NCI-H2196 treated with DMSO at 0.1 percent for 48 hours (cell line): ENCODE results near the gene WEE2.
A peak's percentile ranks its signal among the peaks of the same experiment; 100 is the strongest.
"Not testable (repeated sequence)": the region's sequence is repeated elsewhere in the genome, so short reads cannot be mapped to it uniquely, and the experiment has no call there.

ENCODE experiments used
- DNase-seq: peaks from one replicate; lab custom pipeline; 2025; ENCODE audit not compliant: unreplicated experiment; lab: John Stamatoyannopoulos, UW

WEE2 gene

DNA sequence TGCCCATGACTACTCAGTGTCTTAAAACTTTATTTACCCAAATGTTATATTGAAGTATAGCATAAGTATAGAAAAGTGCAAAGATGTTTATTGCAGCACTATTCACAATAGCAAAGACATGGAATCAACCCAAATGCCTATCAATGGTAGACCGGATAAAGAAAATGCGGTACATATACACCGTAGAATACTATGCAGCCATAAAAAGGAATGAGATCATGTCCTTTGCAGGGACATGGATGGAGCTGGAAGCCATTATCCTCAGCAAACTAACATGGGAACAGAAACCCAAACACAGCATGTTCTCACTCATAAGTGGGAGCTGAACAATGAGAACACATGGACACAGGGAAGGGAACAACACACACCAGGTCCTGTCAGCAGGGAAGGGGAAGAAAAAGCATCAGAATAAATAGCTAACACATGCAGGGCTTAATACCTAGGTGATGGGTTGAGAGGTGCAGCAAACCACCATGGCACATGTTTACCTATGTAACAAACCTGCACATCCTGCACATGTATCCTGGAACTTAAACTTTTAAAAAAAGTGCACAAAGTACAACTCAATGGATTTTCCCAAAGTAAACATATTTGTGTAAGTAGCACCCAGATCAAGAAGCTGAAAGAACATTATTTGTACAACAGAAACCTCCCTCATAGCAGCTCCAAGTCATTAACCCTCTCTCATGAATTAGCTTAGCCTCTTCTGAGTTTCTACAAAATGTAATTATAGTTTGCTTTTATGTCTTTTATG lies 18.9 kb upstream of the WEE2 start:
- not testable (repeated sequence) for DNase-seq

DNA sequence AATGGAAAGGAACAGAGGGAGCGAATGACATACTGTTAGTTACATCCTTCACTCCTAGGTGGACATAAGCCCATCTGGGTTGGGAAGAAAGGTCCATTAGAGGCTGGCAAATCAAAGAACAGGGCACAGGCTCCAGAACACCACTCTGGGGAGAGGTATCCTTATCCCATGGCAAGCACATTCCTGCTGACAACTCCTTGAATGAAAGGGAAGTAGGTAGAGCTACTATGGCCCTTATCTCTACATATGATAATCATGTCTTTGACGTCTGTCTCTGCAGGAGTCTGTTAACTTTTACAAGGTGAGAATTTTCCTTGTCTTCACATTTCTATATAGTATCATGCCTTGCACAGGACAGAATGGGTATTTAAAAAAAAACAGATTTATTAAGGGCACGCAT lies 16.6 kb upstream of the WEE2 start:
- no peak for DNase-seq

DNA sequence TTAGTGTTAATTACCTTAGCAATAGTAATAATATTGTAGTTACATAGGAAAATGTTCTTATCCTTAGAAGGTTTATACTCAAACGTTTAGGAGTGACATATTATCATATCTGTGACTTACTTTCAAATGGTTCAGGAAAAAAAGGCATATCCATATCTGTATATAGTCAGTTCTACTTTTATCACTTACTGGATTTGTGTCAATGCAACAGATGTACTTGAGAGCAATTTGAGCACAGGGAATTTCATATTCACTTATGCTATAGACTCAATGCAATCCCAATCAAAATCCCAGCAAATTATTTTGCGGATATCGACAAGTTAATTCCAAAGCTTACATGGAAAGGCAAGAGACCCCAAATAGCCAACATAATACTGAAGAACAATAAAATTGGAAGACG lies 16.2 kb upstream of the WEE2 start:
- DNase-seq = no peak

DNA sequence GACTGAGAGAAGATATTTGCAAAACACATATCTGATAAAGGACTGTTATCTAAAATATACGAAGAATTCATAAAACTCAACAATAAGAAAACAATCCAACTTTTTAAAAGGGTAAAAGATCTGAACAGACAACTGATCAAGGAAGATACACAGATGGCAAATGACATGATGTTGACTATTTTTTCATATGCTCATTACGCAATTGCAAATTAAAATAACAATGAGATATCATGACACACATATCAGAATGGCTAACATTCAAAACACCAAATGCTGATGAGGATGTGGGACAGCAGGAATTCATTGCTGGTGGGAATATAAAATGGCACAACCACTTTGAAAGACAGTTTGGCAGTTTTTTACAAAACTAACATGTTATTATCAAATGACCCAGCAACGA lies 15.1 kb upstream of the WEE2 start:
- no peak for DNase-seq

DNA sequence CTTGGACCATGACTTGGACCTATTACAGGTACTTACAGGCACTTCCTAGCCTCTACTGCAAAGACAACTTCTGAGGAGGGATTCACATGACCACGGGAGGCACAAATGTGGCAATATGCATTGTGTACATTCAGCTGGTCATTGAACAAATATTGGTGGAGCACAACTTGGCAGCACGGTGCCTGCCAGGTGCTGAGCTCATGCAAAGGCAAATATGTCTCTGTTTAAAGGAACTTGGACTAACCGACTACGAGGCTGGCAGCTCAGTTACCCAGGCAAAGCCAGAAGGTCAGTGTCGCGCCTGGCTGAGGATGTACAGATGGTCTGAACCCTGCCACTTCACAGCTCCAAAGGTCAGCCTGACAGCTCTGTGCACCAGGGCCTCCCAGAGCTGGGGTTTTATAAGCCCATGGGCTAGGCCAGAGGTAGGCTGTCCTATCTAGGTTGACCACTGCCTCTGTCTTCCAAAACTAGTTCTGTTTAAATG lies 12.3 kb upstream of the WEE2 start:
- peak; percentile 31 for DNase-seq

DNA sequence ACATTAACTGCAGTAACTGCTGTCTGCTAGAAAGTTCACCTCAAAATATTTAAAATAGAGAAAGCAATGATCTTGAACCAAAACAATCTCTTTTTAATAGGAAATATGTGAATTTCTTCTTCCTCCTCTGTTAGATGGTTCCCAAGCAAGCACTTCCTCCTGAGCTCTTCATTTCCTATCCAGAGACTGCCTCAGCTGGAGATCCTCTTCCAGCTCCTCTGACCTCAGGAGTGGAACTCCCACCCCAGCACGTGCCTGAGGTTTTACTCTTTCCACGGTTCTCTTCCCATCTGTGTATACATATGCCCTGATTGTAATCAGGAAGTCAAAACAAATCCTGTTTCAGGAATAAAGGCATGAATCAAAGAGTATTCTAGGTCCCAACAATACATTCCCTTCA lies 11.8 kb upstream of the WEE2 start:
- no peak for DNase-seq

DNA sequence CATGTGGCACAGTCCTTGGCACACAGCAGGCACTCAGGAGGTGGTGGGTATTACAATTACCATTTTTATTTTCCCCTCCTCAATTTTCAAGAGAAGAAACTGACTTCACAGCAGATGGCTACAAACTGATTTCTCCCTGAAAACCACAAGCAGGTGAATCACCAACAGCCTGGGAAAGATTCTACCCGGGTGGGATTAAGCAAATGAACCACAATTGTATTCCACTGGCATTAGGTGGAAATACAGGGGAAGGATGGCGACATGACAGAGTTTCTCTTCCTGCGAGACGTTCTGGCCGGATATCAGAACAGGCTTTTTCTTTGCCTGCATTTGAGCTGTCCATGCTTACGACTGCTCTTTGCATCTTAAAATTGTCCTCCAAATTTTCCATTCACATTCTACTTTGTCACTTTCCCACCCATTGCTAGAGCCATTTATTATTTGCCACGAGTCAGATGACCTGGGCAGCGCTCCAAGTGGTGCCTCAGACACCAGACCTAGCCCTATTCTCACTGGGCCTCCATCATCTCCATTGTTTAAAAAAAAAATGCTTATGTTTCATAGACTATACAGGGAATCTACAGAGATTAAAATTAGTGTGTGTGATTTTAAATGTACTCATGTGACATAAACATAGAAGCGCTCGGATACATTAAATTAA lies 10.8 kb upstream of the WEE2 start:
- DNase-seq = no peak

DNA sequence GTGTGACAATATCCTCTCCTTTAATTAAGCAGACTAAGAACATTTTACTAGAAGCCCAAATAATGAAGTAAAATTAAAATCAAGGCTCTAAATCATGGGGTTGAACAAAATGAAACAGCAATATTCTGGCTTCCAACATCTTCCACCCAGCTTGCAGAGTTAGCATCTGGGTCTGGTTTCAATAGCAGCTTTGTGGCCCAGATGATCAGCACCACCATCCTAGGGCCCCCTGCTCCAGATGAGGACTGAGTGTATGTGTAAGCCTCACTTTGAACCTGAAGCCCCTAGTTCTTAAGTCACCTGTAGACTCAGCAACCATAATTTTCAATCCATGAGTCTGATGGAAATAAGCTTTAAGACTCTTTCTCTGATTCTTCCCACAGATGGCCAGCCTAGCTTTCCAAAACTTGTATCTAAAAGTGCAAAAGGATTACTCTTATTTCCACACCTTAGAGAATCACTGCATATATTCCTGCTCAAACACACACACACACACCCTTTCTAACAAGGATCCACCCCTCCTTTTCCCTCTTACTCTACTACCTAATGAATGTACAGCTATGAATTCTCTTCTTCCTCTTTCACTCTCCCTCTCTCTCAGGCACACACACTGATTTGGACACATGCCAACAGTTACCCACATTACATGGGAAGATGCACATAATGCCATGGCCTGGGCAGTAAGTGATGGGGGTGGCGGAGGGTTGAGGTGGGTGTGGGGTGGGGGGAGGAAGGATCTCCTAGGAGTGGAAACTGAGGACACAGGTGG lies 9.7 kb upstream of the WEE2 start:
- no peak for DNase-seq

DNA sequence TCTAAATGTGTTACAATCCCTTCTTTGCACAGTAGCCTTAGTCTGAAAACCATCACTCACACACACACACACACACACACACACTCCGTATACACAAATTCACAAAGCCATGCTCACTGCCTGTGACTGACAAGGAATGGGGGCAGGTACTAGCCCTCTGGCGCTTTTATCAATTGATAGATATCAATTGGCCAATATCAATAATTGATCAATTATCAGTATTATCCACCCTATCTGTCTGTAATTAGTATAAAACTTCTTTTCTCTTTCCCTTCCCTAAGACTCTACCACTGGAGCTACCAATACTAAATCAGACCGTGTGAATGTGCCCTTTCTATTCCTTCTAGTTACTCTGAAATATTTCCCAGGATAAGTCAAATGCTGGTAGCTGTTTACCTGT lies 8.3 kb upstream of the WEE2 start:
- DNase-seq = no peak

DNA sequence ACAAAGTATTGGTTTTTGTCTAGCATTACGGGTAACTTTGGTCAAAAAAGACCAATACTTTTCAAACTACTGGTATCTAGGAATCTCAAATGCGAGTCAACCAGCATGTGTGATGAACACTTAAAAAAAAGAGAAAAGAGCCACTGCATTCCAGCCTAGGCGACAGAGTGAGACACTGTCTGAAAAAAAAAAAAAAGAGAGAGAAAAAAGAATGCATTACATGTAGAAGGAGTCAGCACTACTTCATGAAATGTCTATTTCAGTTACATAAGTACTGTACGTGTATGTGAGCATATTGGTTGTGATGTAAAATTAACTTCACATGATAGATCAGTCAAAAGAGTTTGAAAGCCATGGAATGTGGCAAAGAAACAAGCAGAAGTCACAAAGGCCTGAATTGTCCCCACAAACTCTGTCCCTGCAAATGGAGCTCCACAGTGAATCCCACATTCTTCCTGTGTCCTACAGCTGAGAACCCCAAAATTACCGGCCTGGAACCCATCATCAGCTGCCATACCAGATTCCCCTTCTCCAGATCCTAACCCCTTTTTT lies 7.8 kb upstream of the WEE2 start:
- DNase-seq = no peak

DNA sequence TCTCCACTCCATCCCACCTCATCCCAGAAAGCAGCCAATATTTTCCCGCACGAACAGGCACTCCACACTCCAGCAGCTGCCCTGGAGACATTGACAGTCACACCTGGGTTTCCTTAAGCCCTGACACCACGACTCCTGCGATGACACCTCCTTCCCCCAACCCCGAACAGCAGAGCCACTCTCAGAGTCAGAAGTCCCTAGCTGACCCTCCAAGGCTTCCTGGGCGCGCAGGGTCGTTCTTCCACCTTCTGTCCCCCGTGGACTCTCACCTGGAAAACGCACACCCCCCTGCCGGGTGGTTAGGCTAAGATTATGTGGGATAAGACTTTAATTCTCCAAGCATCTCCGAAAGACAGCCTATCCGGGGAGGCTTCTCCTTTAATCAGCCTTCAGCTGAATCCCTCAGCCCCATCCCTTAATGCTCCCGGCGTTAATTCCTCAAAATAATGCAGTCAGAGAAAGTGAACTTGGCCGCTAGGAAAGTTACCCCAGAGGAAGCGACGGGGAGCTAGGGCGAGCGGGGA lies 7.2 kb upstream of the WEE2 start:
- no peak for DNase-seq

DNA sequence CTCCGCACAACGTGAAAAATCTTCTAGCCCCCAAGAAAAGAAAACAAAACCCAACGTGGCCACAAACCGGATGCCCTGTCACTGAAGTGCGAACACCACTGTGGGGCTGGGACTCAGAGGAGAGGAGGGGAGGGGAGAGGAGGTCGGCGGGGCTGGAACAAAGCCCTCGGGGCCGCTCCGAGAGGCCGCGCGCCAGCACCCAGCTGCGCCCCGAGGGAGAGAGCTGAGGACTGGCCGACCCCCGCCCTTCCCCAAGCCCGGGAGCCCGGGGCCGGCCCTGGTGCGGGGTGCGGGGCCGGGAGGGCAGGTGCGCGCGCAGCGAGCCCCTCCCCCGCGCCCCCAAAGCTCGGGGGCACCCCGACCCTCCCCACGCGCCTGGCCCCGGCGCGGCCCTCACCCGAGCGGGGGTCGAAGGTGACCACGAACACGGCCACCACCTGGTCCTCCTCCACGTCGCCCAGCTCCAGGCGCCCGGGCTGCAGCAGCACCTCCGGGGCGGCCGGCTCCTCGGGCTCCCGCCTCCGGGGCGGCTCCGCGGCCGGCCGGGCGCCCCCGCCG lies 6.6 kb upstream of the WEE2 start:
- DNase-seq = no peak

DNA sequence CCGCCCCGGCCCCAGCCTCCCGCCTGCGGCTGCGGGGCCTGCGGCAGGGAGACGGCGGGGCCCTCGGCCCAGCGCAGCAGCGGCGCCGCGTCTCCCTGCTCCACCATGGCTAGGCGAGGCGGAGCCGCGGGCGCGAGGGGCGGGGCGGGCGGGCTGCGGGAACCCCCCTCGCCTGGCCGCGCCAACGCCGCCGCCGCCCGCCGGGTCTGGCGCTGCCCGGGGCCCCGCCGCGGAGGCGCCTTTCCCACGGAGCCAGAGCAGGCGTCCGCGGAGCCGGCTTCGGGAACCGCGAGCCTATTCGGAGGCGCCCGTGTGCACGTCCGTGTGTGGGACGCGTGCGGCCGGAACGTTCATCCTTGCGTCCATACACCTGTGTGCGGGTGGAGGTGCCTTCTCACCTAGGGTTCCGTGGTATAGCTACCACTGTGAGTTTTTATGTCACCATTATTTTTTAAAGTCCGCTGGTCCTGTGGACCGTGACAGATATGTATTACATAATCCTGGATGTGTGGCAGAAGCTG lies 6.0 kb upstream of the WEE2 start, which contains the start of gene DENND11:
TSS of gene DENND11 (minus strand) at position 120 of the 521 bp plus-strand sequence. CDS start at position 107, 13 bp downstream.
- DNase-seq = no peak

DNA sequence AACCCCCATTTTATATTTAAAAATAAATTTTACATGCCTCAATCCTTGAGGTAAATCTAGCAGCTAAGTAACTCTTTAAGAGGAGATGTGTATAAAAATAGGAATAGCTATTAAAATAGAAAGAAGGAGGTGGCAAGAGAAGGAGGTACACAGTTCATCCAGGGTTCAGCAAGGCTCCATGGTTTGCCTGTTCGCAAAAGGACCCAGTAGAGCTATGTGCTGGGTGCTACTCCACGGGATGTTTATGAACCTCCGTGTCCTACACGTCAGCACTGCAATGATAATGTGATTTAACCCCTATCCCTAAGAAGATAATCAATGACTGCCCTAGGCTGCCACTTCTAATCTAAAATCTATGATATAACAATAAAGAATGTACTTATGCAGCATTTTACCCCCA lies 5.3 kb upstream of the WEE2 start:
- DNase-seq = no peak

DNA sequence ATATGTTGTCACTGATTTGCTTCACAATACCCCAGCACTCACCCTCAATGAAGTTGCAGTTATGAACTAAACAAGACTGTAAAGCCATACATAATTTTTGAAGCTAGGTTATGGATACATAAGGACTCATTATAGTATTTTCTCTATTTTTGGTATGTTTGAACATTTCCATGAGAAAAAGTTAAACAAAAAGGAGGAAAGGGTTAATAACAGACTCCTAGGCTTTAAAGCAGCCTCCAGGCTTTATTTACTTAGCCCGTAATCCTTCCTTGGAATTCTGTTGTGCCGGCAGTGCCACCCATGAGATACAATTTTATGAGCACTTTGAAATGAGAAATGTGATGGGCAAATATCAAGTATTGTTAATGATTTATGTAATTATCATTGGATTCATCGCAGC lies 4.0 kb upstream of the WEE2 start:
- DNase-seq = no peak

DNA sequence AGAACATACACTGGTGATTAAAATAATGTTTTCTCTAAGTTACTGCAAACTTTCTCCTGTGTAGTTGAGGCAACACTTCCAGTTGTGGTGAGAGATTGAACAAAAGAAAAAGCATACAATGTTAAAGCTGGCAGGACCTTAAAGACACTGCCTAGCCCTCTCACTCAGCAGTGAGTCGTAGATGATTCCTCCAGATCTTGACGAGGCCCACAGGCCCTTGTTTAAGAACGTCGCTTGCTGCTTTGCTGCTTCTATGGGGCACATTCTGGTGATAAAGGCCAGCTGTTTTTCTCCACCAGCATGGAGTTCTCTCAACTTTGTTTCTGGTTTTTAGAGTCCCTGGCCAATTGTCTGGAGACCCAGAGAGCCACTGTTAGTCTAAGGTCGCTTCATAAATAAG lies 3.4 kb upstream of the WEE2 start:
- no peak for DNase-seq

DNA sequence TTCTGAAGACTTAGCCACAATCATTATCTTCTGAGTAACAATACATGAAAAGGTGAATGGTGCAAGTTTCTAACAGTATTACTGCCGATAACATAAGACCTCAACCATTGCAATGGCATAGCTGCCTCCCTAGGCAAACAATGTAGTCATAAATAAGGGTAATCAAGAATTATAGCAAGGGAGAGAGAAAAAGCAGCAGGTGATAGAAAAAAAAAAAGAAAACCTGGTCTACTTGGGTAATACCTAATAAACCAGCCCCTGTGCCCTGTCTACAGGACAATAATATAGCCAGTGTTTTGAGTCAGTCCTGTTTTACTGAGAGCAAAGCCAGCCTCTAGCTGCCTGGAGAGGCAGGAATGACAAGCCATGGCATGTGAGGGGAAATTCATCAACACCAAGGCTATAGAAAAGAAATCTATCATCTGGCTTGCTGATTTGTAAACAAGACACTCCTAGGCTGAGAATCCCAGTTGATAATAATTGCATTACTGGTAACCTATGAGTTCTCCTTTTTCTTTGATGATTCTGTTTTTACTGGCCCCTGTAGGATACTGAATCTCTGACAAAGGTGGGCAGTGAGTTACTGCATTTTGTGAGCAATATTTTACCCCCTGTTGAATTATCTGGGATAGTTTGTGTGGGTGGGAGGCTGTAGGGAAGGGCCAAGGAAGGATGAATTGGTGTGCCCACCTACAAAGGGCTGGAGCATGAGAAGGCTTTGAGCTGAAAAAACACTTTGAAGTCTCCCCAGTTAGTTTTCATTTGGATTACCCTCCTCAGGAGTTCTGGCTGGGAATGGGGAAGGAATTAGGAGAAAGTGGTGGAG lies 1.7 kb upstream of the WEE2 start:
- DNase-seq = no peak

DNA sequence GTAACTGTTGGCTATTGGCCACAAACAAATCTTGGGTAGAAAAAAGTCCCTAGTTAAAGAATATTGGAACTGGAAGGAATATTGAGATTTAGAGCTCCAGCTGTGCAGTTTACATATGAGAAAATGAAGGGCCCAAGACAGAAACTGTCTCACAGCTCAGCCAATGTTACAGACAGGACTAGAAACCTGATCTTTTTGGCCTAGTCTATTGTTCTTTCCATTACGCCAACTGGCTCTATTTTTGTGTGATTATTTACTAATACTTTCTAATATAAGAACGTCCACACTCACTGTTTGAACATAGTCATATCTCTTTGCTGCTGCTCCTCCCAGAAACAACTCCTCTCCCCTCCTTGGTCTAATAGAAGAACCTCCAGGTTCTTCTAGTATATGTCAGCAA lies 1.2 kb downstream of the WEE2 start:
- DNase-seq = no peak

DNA sequence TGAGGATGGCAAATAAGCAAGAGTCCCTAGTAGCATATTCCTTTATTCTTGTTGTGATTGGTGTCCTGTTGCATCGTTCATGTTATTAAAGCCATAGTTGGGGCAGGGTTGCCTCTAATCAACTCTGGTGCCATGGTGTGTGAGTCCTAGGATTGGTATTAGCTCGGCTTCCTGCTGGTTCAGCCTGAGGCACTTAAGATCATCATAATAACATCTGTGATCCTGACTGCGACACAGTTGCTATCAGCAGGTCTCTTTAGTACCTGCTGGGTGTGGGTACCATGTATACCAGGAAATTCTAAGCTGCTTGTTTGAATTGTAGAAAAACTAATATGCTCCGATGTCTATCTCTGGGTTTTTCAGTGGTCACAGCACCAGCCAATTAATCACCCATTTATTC lies 1.6 kb downstream of the WEE2 start:
- no peak for DNase-seq

DNA sequence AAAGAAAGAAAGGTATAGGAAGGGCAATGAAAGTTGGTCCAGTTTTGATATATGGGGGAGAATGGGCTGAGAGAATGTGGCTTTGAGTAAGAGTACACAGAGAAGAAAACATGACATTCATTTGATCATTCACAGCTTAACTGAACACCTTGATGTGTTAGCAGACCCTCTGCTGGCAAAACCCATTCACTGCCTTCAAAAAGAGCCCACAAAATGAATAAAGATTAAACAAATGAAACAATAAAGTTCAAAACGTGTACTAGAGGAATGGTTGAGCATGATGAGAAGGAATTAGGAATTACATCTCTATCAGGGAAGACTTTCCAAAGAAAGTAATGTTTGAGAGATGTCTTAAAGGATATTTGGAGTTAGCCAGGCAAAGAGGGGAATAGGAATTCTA lies 2.1 kb downstream of the WEE2 start:
- no peak for DNase-seq
